A549 (cell line): Measurements from ENCODE around the gene NCBP2. TPM values are rescaled to one million over a fixed set of nuclear protein-coding genes. Genes with fewer than 3 reads are reported as not detected.
A peak's percentile ranks its signal among the peaks of the same experiment; 100 is the strongest.

Source experiments
- ATAC-seq, 2 experiments: fragments of 200-7000 bp in 1 of 2; fragments of >200 bp in 1 of 2; cut with Nextera tagmentation in 1 of 2; cut with Tn5 transposase in 1 of 2; 3 replicates each; pipeline versions ENCODE4 v1.8.0 to v1.9.1; 2018 to 2020; ENCODE audit warnings: mild to moderate bottlenecking in 1 of 2, moderate library complexity in 1 of 2
- CTCF ChIA-PET: fragments of 300-600 bp; sonication (Branson Sonifier 250); formaldehyde crosslinking; extraction: SDS; loops from one replicate; lab custom pipeline; 2021; ENCODE audit warnings: antibody characterized with exemption, inconsistent platforms; lab: Yijun Ruan, JAX
- POLR2A ChIA-PET: fragments of 350-600 bp; formaldehyde crosslinking; extraction: SDS; loops from one replicate; lab custom pipeline; 2021; ENCODE audit warnings: antibody characterized with exemption, inconsistent platforms; lab: Yijun Ruan, JAX
- DNase-seq, 2 experiments: peaks; one replicate each; pipeline versions ENCODE4 v3.0.0 to v3.0.0-alpha.2; 2011 to 2016; ENCODE audit warnings: low read depth in 1 of 2, low spot score in 1 of 2
- FAIRE-seq: peaks from 2 replicates; lab custom pipeline; 2011; peaks lifted over from hg19 to GRCh38; lab: Jason Lieb, UNC
- H3K27ac ChIP-seq, 2 experiments: fragments of >200 bp; sonication (Bioruptor Twin); formaldehyde crosslinking; 3 replicates each; pipeline ENCODE4 v1.5.1; 2016 to 2017
- H3K4me1 ChIP-seq: fragments of >200 bp; sonication (Bioruptor Twin); formaldehyde crosslinking; 3 replicates; pipeline ENCODE4 v1.6.1; 2016
- H3K4me2 ChIP-seq: fragments of >200 bp; sonication (Bioruptor Twin); formaldehyde crosslinking; 3 replicates; pipeline ENCODE4 v1.6.1; 2016
- H3K4me3 ChIP-seq: fragments of >200 bp; sonication (Bioruptor Twin); formaldehyde crosslinking; 3 replicates; pipeline ENCODE4 v1.5.1; 2016
- H3K9me3 ChIP-seq: fragments of >200 bp; sonication (Bioruptor Twin); formaldehyde crosslinking; 3 replicates; pipeline ENCODE4 v1.6.1; 2016
- ATOH8 ChIP-seq: fragments of 250-450 bp; sonication (Bioruptor Pico); IDR thresholded peaks from 2 replicates; pipeline ENCODE4 v1.5.0; 2020; ENCODE audit warnings: low read depth, mild to moderate bottlenecking, moderate library complexity
- BCL3 ChIP-seq: fragments of >200 bp; sonication (Bioruptor Twin); formaldehyde crosslinking; IDR thresholded peaks from 3 replicates; pipeline ENCODE4 v1.6.1; 2016
- BHLHE40 ChIP-seq: IDR thresholded peaks from 2 replicates; pipeline ENCODE4 v1.6.1; 2012; ENCODE audit warnings: low read depth, low read length, inconsistent platforms
- CBX2 ChIP-seq: fragments of 200-600 bp; sonication (generic); IDR thresholded peaks from 2 replicates; pipeline ENCODE4 v1.6.1; 2016; ENCODE audit warnings: low read depth, mild to moderate bottlenecking, borderline replicate concordance
- CBX8 ChIP-seq: fragments of 200-600 bp; sonication (generic); IDR thresholded peaks from 2 replicates; pipeline ENCODE4 v1.6.1; 2016
- E2F6 ChIP-seq: IDR thresholded peaks from 2 replicates; pipeline ENCODE4 v1.6.1; 2012; ENCODE audit warnings: low read depth, borderline replicate concordance
- EHMT2 ChIP-seq: fragments of 200-600 bp; sonication (generic); IDR thresholded peaks from 2 replicates; pipeline ENCODE4 v1.6.1; 2016; ENCODE audit warnings: antibody characterized with exemption, low read depth, mild to moderate bottlenecking, moderate library complexity
- EP300 ChIP-seq, 2 experiments: fragments of >200 bp; sonication (Bioruptor Twin); formaldehyde crosslinking; IDR thresholded peaks; 2 replicates in 1 of 2; 3 replicates in 1 of 2; pipeline ENCODE4 v1.6.1; 2016 to 2017
- ESRRA ChIP-seq: fragments of 150-350 bp; IDR thresholded peaks from 2 replicates; pipeline ENCODE4 v1.6.1; 2014; ENCODE audit warnings: mild to moderate bottlenecking, low read length, borderline replicate concordance
- FOXS1 ChIP-seq: fragments of 250-450 bp; sonication (Bioruptor Pico); IDR thresholded peaks from 2 replicates; pipeline ENCODE4 v1.5.0; 2020; ENCODE audit warnings: mild to moderate bottlenecking, moderate library complexity
- HES2 ChIP-seq: fragments of >200 bp; sonication (Bioruptor Twin); formaldehyde crosslinking; IDR thresholded peaks from 2 replicates; pipeline ENCODE4 v1.6.1; 2016
- HEYL ChIP-seq: fragments of 250-450 bp; sonication (Bioruptor Pico); IDR thresholded peaks from 2 replicates; pipeline ENCODE4 v1.8.0; 2021; ENCODE audit warnings: mild to moderate bottlenecking, moderate library complexity
- HOXA7 ChIP-seq: fragments of 250-450 bp; sonication (Bioruptor Pico); IDR thresholded peaks from 2 replicates; pipeline ENCODE4 v1.5.0; 2020; ENCODE audit warnings: mild to moderate bottlenecking, moderate library complexity
- HOXB13 ChIP-seq: fragments of 250-450 bp; sonication (Bioruptor Pico); IDR thresholded peaks from 2 replicates; pipeline ENCODE4 v1.5.0; 2020; ENCODE audit warnings: low read depth, mild to moderate bottlenecking, moderate library complexity
- HOXB5 ChIP-seq: fragments of 250-450 bp; sonication (Bioruptor Pico); IDR thresholded peaks from 2 replicates; pipeline ENCODE4 v1.5.0; 2020; ENCODE audit warnings: mild to moderate bottlenecking, moderate library complexity
- KDM1A ChIP-seq: fragments of 200-600 bp; sonication (generic); IDR thresholded peaks from 2 replicates; pipeline ENCODE4 v1.6.1; 2016; ENCODE audit warnings: low read depth, mild to moderate bottlenecking
- MAFK ChIP-seq: fragments of 450-650 bp; IDR thresholded peaks from 2 replicates; pipeline ENCODE4 v1.6.1; 2014; ENCODE audit not compliant: partially characterized antibody
- NFE2L2 ChIP-seq: fragments of 150-350 bp; conservative IDR thresholded peaks from 2 replicates; pipeline ENCODE4 v1.6.1; 2014; ENCODE audit warnings: low read length
- NR3C1 ChIP-seq: fragments of >200 bp; sonication (Bioruptor Twin); formaldehyde crosslinking; IDR thresholded peaks from 3 replicates; pipeline ENCODE4 v1.6.1; 2017
- PHF8 ChIP-seq: fragments of 200-600 bp; sonication (generic); IDR thresholded peaks from 2 replicates; pipeline ENCODE4 v1.6.1; 2016; ENCODE audit warnings: low read depth, mild to moderate bottlenecking, antibody characterized with exemption, moderate library complexity, borderline replicate concordance
- RAD21 ChIP-seq, 2 experiments: fragments of >200 bp in 1 of 2; sonication (Bioruptor Twin) in 1 of 2; formaldehyde crosslinking in 1 of 2; IDR thresholded peaks in 1 of 2; conservative IDR thresholded peaks in 1 of 2; 2 replicates in 1 of 2; 3 replicates in 1 of 2; pipeline ENCODE4 v1.6.1; 2012 to 2018; ENCODE audit warnings: inconsistent platforms in 1 of 2
- RCOR1 ChIP-seq: fragments of 150-350 bp; IDR thresholded peaks from 2 replicates; pipeline ENCODE4 v1.6.1; 2014; ENCODE audit warnings: antibody characterized with exemption, low read length, low read depth
- REST ChIP-seq: fragments of 200-600 bp; sonication (generic); IDR thresholded peaks from 2 replicates; pipeline ENCODE4 v1.6.1; 2016; ENCODE audit warnings: antibody characterized with exemption, mild to moderate bottlenecking, moderate library complexity
- RFX5 ChIP-seq: fragments of 450-650 bp; IDR thresholded peaks from 2 replicates; pipeline ENCODE4 v1.7.1; 2014; ENCODE audit warnings: antibody characterized with exemption, mild to moderate bottlenecking, moderate library complexity
- SREBF2 ChIP-seq: fragments of 450-650 bp; IDR thresholded peaks from 2 replicates; pipeline ENCODE4 v1.6.1; 2014; ENCODE audit warnings: mild to moderate bottlenecking, moderate library complexity
- TFCP2L1 ChIP-seq: fragments of 250-450 bp; sonication (Bioruptor Pico); IDR thresholded peaks from 2 replicates; pipeline ENCODE4 v1.5.0; 2021; ENCODE audit warnings: mild to moderate bottlenecking
- WGBS: methylation state at CpG from one replicate; pipeline ENCODE4 v1.1.6; 2017; ENCODE audit errors: missing lambda C conversion rate; 5-methylcytosine and 5-hydroxymethylcytosine counted together
- polyA plus RNA-seq, 4 experiments: library from polyadenylated mRNA; depleted of rRNA in 3 of 4; stranded (reverse); fragments of >200 nt; fragmentation: RNase III in 1 of 4; extraction: RNeasy Plus Mini Kit Qiagen cat#74134 plus additional on column Dnase treatment in 1 of 4; gene quantifications; 2 replicates in 3 of 4; 3 replicates in 1 of 4; pipeline ENCODE4 v1.2.3, GENCODE V29; 2011 to 2017

The NCBP2 gene
- polyA plus RNA-seq, 2 of the 4 experiments (the other 2 are of a cell fraction) = 63.6 to 68.0 TPM

GRCh38 chr3:196969660-196970546 lies 27.6 kb upstream of the NCBP2 start (continued):
- TF ChIP-seq REST (no peak), HOXA7 (CRISPR knock-in tag) (no peak), RAD21 (conservative IDR thresholded peaks at IDR 0.05 in 1 of 2, IDR thresholded peaks at IDR 0.05 in 1 of 2) (peak; percentile 45 to 72; a peak in 4 of 5 replicates), MAFK (no peak), KDM1A (no peak), HOXB5 (0 out of 2 replicates have a peak, but pooled peaks have one; percentile 57)

- WGBS = 7% methylated on average over 3 of the region's 72 CpGs
- ATAC-seq = peak; percentile 52 to 63
- DNase-seq = no peak
- ChIA-PET POLR2A (interaction anchor here (1.0 kb wide), 1 partner anchor 440 kb away, joined by 3 read pairs; no protein-coding TSS in a partner anchor), CTCF (interaction anchor here (0.7 to 2.3 kb wide), 19 partner anchors 10 to 440 kb away, joined by 3 to 17 read pairs (median 4); partner anchors contain the start of genes FBXO45, NCBP2 and WDR53)
- H3K9me3 ChIP-seq = no peaks in the 10 kb centered on the region; the same call in 2 of the 3 replicates
- H3K4me2 ChIP-seq = peak overlapping the region; percentile 91
- H3K4me1 ChIP-seq = no peaks in the 10 kb centered on the region
- peak overlapping the region; percentile 93 for H3K4me3 ChIP-seq
- peak overlapping the region; percentile 80 to 97 for H3K27ac ChIP-seq
- no peak for FAIRE-seq
- TF ChIP-seq CBX2 = no peak
- TF ChIP-seq NFE2L2 = no peak
- TF ChIP-seq TFCP2L1 (CRISPR knock-in tag) = no peak
- TF ChIP-seq ESRRA = no peak
- TF ChIP-seq ATOH8 (CRISPR knock-in tag) = no peak; the same call in 1 of the 2 replicates
- no peak for TF ChIP-seq HES2
- peak; percentile 62; the same call in 1 of the 2 replicates for TF ChIP-seq HOXB13 (CRISPR knock-in tag)
- TF ChIP-seq EP300 (IDR thresholded peaks at IDR 0.05) = no peak
- TF ChIP-seq E2F6 = 0 out of 2 replicates have a peak, but pooled peaks have one; percentile 21
- TF ChIP-seq SREBF2 = no peak
- no peak for TF ChIP-seq HOXB5
- no peak for TF ChIP-seq BCL3
- TF ChIP-seq RFX5 = no peak
- TF ChIP-seq EHMT2 = no peak
- no peak for TF ChIP-seq FOXS1 (CRISPR knock-in tag)
- no peak for TF ChIP-seq REST
- TF ChIP-seq RCOR1 = no peak
- TF ChIP-seq BHLHE40 = no peak
- TF ChIP-seq PHF8 = no peak
- TF ChIP-seq HEYL (CRISPR knock-in tag) = no peak
- no peak for TF ChIP-seq NR3C1
- no peak for TF ChIP-seq CBX8
Measured at GRCh38 chr3:196969134-196969659, 26.9 kb upstream of the NCBP2 start.
